Endothelial cell of hepatic sinusoid (primary cell): ENCODE results near the gene NFILZ.

Source experiments
- in situ Hi-C: cut with HindIII; loops from 2 replicates; pipeline ENCODE4 v1.10.0; 2017; ENCODE audit warnings: low sequenced_read_pairs

NFILZ gene

DNA sequence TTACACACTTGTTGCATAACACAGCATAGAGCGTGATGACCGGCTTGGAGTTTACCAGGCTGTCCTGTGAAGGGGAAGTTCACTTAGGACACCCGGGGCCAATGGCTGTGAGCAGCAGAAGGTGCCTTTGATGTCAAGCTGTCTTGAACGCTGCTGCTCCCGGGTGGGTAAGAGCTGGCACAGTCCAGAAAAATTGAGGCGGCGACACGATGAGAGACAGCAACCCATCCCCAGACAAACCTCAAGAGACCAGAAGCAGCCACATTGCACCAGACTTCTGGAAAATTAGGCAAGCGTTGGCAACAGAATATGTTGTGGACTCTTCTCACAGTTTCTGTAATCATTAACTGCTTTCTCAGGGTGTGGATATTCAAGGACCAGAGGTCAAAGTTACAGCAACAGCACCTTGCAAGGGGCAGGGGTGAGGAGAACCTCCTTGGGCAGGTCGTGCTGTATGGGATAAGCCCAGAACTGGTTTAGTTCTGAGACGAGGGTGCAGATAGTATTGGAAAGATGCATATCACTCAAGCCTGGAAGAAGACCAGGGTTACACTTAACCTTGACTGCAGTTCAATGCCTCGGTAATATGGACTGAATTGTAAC lies 10.1 kb downstream of the NFILZ start:
- in situ Hi-C loops = no loop called here

DNA sequence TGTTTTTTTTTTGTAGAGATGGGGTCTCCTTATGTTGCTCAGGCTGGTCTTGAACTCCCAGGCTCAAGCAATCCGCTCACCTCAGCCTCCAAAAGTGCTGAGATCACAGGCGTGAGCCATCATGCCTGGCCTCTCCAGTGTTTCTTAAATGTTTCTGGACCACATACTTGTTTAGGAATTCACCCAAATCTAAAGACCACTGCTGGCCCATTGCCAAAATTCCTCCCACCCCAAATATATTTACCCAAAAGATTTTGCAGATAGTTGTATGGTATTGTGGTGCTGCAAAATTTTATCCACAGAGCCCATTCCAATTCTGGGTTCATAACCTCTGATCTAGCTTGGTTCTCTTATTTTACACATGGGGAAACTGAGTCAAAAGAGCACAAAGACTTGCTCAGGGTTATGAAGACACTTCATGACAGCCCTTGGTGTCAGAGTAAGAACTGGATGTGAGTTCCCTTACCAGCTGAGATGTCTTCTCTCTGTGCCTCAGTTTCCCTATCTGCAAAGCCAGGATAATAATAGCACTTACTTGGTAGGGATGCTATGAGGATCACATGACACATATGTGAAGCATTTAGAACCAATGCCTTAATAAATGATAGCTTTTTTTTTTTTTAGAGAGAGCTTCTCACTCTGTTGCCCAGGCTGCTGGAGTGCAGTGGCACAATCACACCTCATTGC lies 10.9 kb downstream of the NFILZ start:
- in situ Hi-C loops = no loop called here

DNA sequence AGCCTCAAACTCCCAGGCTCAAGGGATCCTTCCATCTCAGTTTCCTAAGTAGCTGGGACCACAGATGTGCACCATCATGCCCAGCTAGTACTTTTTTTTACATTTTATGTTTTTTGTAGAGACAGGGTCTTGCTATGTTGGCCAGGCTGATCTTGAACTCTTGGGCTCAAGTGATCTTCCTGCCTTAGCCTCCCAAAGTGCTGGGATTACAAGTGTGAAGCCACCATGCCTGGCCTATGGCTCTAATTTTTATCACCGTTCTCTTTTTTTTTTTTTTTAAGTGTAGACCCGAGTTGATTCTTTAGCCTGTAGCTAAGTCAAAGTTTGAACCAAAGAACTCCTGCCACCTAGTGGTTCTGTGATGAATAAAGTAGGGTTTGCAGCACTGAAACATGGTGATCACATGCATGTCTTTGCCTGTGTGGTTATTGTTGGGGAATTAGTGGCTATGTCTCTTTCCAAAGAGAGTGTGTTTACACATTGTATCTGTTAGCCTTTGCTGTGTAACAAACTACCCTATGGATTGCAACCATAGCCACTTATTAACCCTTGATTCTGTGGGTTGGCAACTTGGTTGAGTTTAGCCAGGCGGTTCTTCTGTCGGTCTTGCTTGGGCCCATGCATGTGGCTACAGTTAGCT lies 11.6 kb downstream of the NFILZ start:
- in situ Hi-C loops = no loop called here

- in situ Hi-C loops = no loop called here
Measured at GRCh38 chr19:8642561-8642960, 12.1 kb downstream of the NFILZ start.

DNA sequence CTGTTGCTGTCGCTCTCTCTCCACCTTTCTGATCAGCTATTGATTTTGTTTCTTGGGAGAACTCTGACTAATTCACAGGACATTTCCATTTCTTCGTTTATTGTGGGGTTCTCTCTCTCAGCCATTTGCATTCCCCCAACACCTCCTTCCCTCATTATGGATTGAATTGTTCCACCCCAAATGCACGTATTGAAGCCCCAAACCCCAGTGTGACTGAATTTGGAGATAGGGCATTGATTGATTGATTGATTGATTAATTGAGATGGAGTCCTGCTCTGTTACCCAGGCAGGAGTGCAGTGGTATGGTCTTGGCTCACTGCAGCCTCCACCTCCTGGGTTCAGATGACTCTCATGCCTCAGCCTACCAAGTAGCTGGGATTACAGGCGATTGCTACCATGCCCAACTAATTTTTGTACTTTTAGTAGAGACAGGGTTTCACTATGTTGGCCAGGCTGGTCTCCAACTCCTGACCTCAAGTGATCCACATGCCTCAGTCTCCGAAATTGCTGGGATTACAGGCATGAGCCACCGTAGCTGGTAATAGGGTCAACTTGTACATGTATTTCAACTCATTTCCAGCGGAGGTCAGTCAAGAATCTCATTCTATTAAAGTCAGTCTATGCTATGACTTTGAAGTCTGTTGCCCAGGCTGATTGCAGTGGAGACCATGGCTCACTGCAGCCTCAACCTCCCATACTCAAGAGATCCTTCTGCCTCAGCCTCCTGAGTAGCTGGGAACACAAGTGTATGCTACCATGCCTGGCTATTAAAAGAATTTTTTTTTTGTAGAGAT lies 13.6 kb downstream of the NFILZ start:
- in situ Hi-C loops = no loop called here

GRCh38 chr19:8648240-8648639 lies 17.8 kb downstream of the NFILZ start:
- in situ Hi-C loops = no loop called here

- in situ Hi-C loops = loop anchor here (5.0 kb wide), 1 partner anchor 47 kb away; no protein-coding TSS in a partner anchor
Measured at GRCh38 chr19:8654591-8655339, 24.3 kb downstream of the NFILZ start.

- in situ Hi-C loops = loop anchor here (5.0 kb wide), 1 partner anchor 48 kb away; no protein-coding TSS in a partner anchor
Measured at GRCh38 chr19:8655340-8655709, 24.9 kb downstream of the NFILZ start.

- in situ Hi-C loops = loop anchor here (5.0 kb wide), 1 partner anchor 51 kb away; no protein-coding TSS in a partner anchor
Measured at GRCh38 chr19:8657869-8658268, 27.4 kb downstream of the NFILZ start.

DNA sequence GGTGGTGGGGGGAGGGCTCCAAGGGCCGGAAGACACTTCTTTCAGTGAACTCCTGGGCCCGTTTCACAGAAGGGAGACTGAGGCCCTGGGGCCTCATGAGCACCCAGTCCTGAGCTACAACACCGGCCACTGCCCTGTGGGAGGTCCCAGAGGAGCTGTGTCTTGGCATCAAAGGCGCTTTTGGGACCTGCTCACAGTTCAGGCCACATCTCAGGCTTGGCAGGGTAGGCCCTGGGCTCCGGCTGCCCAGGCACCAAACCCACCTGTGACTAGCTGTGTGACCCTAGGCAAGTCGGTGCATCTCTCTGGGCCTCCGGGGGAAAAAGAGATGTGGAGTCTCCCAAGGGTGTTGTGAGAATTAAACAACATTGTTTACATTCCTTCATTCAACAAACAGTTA lies 29.5 kb downstream of the NFILZ start:
- in situ Hi-C loops = loop anchor here (5.0 kb wide), 1 partner anchor 53 kb away; no protein-coding TSS in a partner anchor

GRCh38 chr19:8662263-8662662 lies 31.8 kb downstream of the NFILZ start:
- in situ Hi-C loops = no loop called here

GRCh38 chr19:8663920-8664670 lies 33.7 kb downstream of the NFILZ start:
- in situ Hi-C loops = no loop called here

DNA sequence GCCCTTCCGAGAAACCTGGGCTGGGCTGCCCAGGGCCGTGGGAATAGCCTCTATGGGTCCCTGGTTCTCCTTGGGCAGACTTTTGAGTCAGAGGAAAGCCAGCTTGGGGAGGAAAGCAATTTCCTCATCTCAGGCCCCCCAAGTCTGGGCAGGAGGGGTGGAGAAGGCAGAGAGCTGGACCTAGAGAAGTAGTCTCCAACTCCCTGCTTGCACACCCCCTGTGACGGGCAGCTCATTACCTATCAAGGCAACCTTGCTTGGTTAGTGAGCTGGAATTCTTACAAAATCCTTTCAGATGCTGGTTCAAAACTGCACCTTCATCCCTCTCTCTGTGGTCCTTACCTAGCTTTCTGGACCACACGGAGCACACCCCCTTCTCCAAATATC lies 34.2 kb downstream of the NFILZ start:
- in situ Hi-C loops = no loop called here

- in situ Hi-C loops = no loop called here
Measured at GRCh38 chr19:8665468-8666213, 35.2 kb downstream of the NFILZ start.

DNA sequence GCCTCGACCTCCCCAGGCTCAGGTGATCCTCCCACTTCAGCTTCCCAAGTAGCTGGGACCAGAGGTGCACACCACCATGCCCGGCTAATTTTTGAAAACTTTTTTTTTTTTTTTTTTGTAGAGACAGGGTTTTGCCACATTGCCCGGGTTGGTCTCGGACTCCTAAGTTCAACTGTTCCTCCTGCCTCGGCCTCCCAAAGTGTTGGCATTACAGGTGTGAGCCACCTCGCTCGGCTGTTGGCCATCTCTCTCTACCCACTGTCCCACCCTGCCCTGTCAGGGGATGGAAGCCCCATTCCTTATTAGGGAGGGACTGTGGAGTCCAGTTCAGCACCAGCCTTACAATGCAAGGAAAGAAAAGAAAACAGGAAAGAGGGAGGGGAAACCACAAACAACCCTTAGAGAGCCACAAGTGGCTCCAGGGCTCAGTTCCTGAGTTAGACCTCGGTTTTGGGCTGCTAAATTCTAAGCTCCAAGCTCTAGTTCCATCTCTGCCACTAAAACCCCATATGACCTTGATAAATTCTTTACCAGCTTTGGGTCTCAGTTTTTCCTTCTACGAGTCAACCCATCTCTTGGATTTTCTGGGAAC lies 36.5 kb downstream of the NFILZ start:
- in situ Hi-C loops = no loop called here

DNA sequence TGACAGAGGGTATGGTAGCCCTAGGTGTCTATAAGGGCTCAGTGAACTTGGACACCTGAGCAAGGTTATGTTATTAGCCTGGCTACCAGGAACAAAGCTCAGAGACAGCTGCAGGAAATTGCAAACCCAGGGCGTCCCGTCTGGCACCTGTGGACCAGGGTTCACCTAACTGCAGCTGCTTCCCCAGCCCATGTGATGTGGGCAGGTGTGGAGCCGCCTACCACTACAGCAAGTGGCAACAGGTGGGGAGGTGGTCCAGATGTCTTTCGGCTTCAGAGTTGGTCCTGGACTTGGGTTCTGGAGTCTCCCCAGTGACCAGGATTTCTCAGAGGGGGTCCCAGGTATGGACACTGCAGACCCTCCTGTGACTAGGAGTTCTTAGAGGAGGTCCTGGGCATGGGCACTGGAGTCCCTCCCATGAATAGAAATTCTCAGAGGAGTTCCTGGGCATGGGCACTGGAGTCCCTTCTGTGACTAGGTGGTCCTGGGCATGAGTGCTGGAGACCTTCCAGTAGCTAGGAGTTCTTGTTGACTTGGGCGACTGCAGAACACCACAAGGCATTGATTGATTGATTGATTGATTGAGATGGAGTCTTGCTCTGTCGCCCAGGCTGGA lies 43.0 kb downstream of the NFILZ start:
- in situ Hi-C loops = no loop called here

- in situ Hi-C loops = no loop called here
Measured at GRCh38 chr19:8675066-8675465, 44.6 kb downstream of the NFILZ start.

- in situ Hi-C loops = no loop called here
Measured at GRCh38 chr19:8678244-8678807, 47.9 kb downstream of the NFILZ start.
